Astrocyte of the spinal cord (primary cell): ENCODE measurements around the gene DPH7.
"Not testable (repeated sequence)": the region's sequence is repeated elsewhere in the genome, so short reads cannot be mapped to it uniquely, and the experiment has no call there.

Experiments
- DNase-seq: peaks from one replicate; pipeline ENCODE4 v3.0.0; 2011; ENCODE audit warnings: low read depth, low spot score
- H3K4me3 ChIP-seq: 2 replicates; pipeline ENCODE4 v1.5.1; 2011; ENCODE audit warnings: low read depth, mild to moderate bottlenecking, low read length, moderate library complexity
- in situ Hi-C: cut with HindIII; loops from 2 replicates; pipeline ENCODE4 v1.10.0; 2017; ENCODE audit warnings: low sequenced_read_pairs
- TF ChIP-seq, protein P1 (sequence below): IDR thresholded peaks from 2 replicates; pipeline ENCODE4 v1.5.1; 2012; ENCODE audit warnings: low read depth, mild to moderate bottlenecking, low read length, inconsistent platforms

DPH7 gene

DNA sequence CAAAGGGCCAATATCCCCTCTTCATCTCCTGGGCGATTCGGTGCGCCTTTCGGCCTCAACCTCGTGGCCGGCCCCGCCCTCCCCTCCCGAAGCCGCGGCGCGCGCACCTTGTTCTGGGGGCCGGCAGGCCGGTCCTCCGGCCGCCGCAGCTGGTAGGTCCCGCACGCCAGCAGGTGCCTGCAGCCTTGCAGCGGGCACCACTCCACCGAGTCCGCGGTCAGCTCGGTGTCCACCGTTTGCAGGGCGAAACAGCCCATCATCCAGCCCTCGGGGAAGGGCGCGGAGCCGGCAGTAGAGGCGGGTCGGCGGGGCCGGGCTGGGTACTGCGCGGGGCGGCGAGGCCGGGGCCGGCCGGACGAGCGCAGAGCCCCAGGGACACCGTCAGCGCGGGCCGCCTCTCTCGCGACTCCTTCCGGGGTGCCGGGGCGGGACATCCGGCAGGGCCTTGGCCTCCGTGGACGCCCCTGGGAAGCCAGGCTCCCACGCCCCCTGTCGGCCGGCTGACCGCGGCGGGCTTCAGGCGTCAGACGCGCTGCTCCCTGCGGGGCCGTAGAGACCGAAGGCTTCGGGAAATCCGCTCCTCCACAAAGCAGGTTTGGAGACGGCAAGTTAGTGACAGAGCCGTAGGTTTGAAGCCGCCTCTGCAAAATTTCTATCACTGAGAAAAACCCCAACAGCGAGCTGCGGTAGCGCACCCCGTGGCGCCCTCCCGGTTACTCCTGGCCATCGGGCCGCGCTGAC is at the start of gene DPH7:
Gene DPH7, minus strand, starts transcription at position 408 of the 741 bp plus-strand sequence. Its CDS starts 148 bp downstream, at position 260.
- in situ Hi-C loops = no loop called here
- peak; percentile 90 for DNase-seq
- peak within 1 kb of the TSS; percentile 73 for H3K4me3 ChIP-seq
- TF ChIP-seq, protein P1, sequence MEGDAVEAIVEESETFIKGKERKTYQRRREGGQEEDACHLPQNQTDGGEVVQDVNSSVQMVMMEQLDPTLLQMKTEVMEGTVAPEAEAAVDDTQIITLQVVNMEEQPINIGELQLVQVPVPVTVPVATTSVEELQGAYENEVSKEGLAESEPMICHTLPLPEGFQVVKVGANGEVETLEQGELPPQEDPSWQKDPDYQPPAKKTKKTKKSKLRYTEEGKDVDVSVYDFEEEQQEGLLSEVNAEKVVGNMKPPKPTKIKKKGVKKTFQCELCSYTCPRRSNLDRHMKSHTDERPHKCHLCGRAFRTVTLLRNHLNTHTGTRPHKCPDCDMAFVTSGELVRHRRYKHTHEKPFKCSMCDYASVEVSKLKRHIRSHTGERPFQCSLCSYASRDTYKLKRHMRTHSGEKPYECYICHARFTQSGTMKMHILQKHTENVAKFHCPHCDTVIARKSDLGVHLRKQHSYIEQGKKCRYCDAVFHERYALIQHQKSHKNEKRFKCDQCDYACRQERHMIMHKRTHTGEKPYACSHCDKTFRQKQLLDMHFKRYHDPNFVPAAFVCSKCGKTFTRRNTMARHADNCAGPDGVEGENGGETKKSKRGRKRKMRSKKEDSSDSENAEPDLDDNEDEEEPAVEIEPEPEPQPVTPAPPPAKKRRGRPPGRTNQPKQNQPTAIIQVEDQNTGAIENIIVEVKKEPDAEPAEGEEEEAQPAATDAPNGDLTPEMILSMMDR = peak; percentile 91

DNA sequence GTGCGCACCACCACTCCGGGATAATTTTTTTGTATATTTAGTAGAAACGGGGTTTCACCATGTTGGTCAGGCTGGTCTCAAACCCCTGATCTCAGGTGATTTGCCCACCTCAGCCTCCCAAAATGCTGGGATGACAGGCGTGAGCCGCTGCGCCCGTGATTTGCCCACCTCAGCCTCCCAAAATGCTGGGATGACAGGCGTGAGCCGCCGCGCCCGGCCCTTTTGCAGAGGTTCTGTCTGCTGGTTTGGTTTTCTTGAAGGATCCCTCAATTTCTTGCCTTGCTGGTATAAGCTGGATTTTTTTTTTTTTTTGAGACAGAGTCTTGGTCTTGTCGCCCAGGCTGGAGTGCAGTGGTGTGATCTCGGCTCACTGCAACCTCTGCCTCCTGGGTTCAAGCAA is 48.7 kb upstream of the DPH7 start:
- in situ Hi-C loops = not testable (repeated sequence)

DNA sequence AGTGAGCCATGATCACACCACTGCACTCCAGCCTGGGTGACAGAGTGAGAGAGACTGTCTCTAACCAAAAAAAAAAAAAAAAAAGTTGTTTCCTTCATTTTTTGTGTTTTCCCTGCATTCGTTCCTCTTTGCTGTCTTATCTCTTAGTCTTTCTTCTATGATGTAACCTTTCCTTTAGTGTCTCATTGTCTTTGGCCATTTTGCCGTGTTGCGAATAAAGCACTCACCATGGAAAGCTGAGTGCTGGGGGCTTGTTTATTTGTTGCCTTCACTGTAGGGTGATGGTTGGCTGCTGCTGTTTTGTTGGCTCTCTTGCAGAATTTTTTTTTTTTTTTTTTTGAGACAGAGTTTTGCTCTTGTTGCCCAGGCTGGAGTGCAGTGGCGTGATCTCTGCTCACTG is 47.7 kb upstream of the DPH7 start:
- no peak for DNase-seq
- H3K4me3 ChIP-seq = no peak overlapping the region
- TF ChIP-seq, protein P1 = no peak
- in situ Hi-C loops = no loop called here

More for the DNA sequence above, 48.7 kb upstream of the DPH7 start:
- DNase-seq, H3K4me3 ChIP-seq: not testable (repeated sequence)

- not testable (repeated sequence) for DNase-seq
These were observed 43.5 kb upstream of the DPH7 start for GRCh38 chr9:137622211-137622610.

DNA sequence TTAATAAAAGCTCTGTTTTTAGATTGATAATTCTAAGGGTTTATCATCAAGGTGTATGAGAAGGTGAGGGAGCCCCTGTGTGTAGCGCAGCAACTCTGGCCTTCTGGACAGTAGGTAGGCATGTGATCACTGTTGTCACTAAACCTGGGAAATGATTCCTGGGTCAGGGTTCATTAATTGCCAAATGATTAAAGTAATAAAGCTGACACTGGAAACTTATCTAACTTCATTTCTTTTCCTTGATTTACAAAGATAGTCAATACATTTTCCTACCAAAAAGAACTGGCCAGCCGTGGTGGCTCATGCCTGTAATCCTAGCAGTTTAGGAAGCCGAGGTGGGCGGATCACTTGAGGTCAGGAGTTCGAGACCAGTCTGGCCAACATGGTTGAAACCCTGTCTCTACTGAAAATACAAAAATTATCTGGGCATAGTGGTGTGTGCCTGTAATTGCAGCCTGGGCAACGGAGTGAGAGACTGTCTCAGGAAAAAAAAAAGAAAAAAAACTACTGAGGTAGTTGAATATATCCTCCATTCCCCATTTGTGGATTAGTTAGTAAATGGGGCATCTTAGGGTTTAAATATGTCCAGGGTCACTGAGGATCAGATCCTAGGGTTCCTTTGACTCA is 42.5 kb upstream of the DPH7 start:
- in situ Hi-C loops = no loop called here
- TF ChIP-seq, protein P1 = peak; percentile 42
- H3K4me3 ChIP-seq = no peak overlapping the region
- no peak for DNase-seq

More at GRCh38 chr9:137622211-137622610, 43.5 kb upstream of the DPH7 start:
- H3K4me3 ChIP-seq, in situ Hi-C loops: not testable (repeated sequence)

DNA sequence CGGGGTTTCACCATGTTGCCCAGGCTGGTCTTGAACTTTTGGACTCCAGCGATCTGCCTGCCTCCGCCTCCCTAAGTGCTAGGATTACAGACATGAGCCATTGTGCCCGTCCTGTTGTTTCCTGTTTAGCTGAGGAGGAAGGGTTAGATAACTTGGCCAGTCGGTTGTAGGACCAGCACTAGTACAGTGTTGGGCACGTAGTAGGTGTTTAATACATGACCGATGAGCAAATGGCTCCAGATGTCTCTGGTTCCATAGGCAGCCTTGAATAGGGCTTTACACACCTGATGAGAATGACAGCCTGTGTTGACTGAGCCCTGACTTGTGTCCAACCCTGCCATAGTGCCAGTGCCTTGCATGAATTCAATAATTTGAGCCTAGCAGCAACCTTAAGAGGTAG is 41.9 kb upstream of the DPH7 start:
- in situ Hi-C loops = no loop called here
- TF ChIP-seq, protein P1 = no peak
- H3K4me3 ChIP-seq = no peak overlapping the region
- DNase-seq = no peak

GRCh38 chr9:137620048-137620405 is 41.3 kb upstream of the DPH7 start:
- no peak for DNase-seq
- in situ Hi-C loops = no loop called here
- TF ChIP-seq, protein P1 = no peak
- H3K4me3 ChIP-seq = peak overlapping the region; percentile 81
